BJ (cell line): ENCODE measurements around the gene ITK. TPM values are rescaled to one million over a fixed set of nuclear protein-coding genes. Genes with fewer than 3 reads are reported as not detected.

Experiments
- CTCF ChIA-PET: fragments of 350-600 bp; formaldehyde crosslinking; extraction: SDS; loops from one replicate; lab custom pipeline; 2021; ENCODE audit warnings: antibody characterized with exemption, inconsistent platforms; lab: Yijun Ruan, JAX
- POLR2A ChIA-PET: fragments of 300-600 bp; sonication (Branson Sonifier 250); formaldehyde crosslinking; extraction: SDS; loops from one replicate; lab custom pipeline; 2021; ENCODE audit warnings: antibody characterized with exemption; lab: Charles Lee
- DNase-seq: peaks from one replicate; pipeline ENCODE4 v3.0.0-alpha.2; 2011; ENCODE audit warnings: low read depth
- H3K27me3 ChIP-seq: 2 replicates; pipeline ENCODE4 v1.6.0; 2011; ENCODE audit warnings: low read length; ENCODE audit not compliant: control insufficient read depth, insufficient read depth
- H3K36me3 ChIP-seq: 2 replicates; pipeline ENCODE4 v1.5.1; 2011; ENCODE audit warnings: low read length; ENCODE audit not compliant: control insufficient read depth, insufficient read depth
- H3K4me3 ChIP-seq: 2 replicates; pipeline ENCODE4 v1.5.1; 2011; ENCODE audit warnings: low read depth, mild to moderate bottlenecking, control low read depth, low read length
- polyA plus RNA-seq: library from polyadenylated mRNA; depleted of rRNA; stranded (reverse); fragments of >200 nt; gene quantifications from 2 replicates; pipeline ENCODE4 v1.2.3, GENCODE V29; 2011
- TF ChIP-seq, protein P1 (sequence below): IDR thresholded peaks from 2 replicates; pipeline ENCODE4 v1.5.1; 2011; ENCODE audit warnings: low read depth, mild to moderate bottlenecking, control low read depth, inconsistent platforms, low read length, moderate library complexity; ENCODE audit not compliant: insufficient read depth

The ITK gene
- polyA plus RNA-seq, 1 experiment, result not detected

DNA sequence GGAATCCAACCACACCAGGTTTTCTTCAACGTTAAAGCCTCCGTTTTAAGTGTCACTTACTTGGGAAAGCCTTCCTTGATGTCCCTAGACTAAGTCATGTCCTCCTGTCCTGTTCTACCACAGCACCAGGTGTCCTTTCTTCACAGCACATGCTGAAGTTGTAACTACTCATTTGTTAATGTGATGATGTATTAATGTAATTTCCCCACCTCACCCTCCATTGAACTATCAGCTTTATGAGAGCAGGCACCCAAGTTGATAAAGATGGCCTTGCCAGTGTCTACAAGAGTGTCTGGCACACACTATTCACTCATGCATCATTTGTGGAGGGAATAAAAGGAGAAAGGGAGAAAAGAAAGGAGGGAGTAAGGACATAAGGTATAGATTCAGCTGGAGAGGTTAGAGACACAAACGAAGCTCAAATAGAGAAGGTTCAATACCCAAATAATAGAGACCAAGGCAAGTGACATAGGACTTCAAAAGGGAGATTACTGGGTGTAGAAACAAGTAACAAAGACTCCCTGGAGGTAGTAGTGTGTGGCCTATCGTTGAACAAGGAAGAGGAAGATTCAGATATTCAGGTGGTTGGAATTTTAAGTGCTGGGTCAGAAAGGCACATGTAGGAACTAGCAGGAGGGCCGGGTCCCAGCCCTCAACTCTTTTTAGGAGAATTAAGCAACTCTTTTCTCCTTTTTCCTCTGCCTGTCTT is 6.6 kb downstream of the ITK start:
- TF ChIP-seq, protein P1, sequence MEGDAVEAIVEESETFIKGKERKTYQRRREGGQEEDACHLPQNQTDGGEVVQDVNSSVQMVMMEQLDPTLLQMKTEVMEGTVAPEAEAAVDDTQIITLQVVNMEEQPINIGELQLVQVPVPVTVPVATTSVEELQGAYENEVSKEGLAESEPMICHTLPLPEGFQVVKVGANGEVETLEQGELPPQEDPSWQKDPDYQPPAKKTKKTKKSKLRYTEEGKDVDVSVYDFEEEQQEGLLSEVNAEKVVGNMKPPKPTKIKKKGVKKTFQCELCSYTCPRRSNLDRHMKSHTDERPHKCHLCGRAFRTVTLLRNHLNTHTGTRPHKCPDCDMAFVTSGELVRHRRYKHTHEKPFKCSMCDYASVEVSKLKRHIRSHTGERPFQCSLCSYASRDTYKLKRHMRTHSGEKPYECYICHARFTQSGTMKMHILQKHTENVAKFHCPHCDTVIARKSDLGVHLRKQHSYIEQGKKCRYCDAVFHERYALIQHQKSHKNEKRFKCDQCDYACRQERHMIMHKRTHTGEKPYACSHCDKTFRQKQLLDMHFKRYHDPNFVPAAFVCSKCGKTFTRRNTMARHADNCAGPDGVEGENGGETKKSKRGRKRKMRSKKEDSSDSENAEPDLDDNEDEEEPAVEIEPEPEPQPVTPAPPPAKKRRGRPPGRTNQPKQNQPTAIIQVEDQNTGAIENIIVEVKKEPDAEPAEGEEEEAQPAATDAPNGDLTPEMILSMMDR, result no peak
- no peaks in the 10 kb centered on the region for H3K27me3 ChIP-seq
- no peaks in the 10 kb centered on the region for H3K36me3 ChIP-seq
- no peak for DNase-seq
- H3K4me3 ChIP-seq, result no peak overlapping the region
- CTCF ChIA-PET, result no interaction called here
- POLR2A ChIA-PET, result no interaction called here

DNA sequence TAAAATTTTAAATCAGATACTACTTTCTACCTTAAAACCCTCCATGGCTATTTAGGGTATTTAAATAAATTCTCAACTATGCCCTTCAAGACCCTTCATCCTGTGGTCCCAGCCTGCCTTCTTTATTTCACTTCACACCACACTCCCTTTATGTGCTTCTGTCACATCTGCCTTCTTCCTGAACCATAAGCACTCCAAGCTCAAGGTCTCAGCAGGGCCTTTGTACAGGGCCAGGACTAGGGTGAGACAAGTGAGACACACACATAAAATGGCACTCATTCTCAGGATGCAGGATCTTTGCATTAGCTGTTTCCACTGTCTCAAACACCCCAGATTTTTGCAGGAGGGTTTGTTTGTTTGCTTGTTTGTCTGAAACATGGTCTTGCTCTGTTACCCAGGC is 7.6 kb downstream of the ITK start:
- Histone ChIP-seq H3K36me3 (no peaks in the 10 kb centered on the region), H3K27me3 (no peaks in the 10 kb centered on the region), H3K4me3 (no peak overlapping the region)
- TF ChIP-seq, protein P1, result no peak
- no peak for DNase-seq
- ChIA-PET CTCF (interaction anchor here (1.2 kb wide), 1 partner anchor 15 kb away, joined by 3 read pairs; no protein-coding TSS in a partner anchor), POLR2A (no interaction called here)

DNA sequence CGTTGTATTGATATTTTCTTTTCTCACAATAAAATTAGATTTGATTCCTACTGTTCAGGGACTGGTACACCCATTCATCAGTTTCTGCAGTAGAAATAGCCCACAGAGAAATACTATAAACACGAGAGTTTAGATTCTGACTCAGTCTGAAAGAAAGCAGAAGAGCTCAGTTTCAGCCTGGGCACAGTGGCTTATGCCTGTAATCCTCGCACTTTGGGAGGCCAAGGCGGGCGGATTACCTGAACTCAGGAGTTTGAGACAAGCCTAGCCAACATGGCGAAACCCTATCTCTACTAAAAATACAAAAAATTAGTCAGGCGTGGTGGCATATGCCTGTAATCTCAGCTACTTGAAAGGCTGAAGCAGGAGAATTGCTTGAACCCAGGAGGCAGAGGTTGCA is 8.6 kb downstream of the ITK start:
- Histone ChIP-seq H3K27me3 (no peaks in the 10 kb centered on the region), H3K4me3 (no peak overlapping the region), H3K36me3 (no peaks in the 10 kb centered on the region)
- TF ChIP-seq, protein P1, result no peak
- POLR2A ChIA-PET, result no interaction called here
- no peak for DNase-seq
- CTCF ChIA-PET, result interaction anchor here (1.2 kb wide), 1 partner anchor 16 kb away, joined by 3 read pairs; no protein-coding TSS in a partner anchor

- no peak for DNase-seq
- CTCF ChIA-PET, result interaction anchor here (0.9 kb wide), 1 partner anchor 13 kb away, joined by 3 read pairs; no protein-coding TSS in a partner anchor
- Histone ChIP-seq H3K4me3 (no peak overlapping the region), H3K36me3 (no peaks in the 10 kb centered on the region), H3K27me3 (no peaks in the 10 kb centered on the region)
- TF ChIP-seq, protein P1, result no peak
- POLR2A ChIA-PET, result no interaction called here
Measured at GRCh38 chr5:157193699-157194424, 13.2 kb downstream of the ITK start.

- ChIA-PET POLR2A (no interaction called here), CTCF (no interaction called here)
- DNase-seq, result no peak
- TF ChIP-seq, protein P1, result no peak
- H3K36me3 ChIP-seq, result no peaks in the 10 kb centered on the region
- no peak overlapping the region for H3K4me3 ChIP-seq
- no peaks in the 10 kb centered on the region for H3K27me3 ChIP-seq
Measured at GRCh38 chr5:157196045-157196444, 15.4 kb downstream of the ITK start.
